Endothelial cell (in vitro differentiated cells): ENCODE results near the gene CARD18. TPM values are rescaled to one million over a fixed set of nuclear protein-coding genes. Genes with fewer than 3 reads are reported as not detected.

ENCODE experiments used
- DNase-seq: peaks from one replicate; pipeline ENCODE4 v3.0.0; 2021; ENCODE audit warnings: low spot score
- H3K27ac Mint-ChIP-seq: one replicate; pipeline ENCODE4 v1.8.0; 2021; ENCODE audit warnings: mixed read lengths, inconsistent platforms; ENCODE audit not compliant: unreplicated experiment
- H3K27me3 Mint-ChIP-seq: one replicate; pipeline ENCODE4 v1.8.0; 2021; ENCODE audit warnings: mild to moderate bottlenecking, moderate library complexity, mixed read lengths, inconsistent platforms; ENCODE audit not compliant: unreplicated experiment
- H3K36me3 Mint-ChIP-seq: one replicate; pipeline ENCODE4 v1.8.0; 2021; ENCODE audit warnings: mild to moderate bottlenecking, low read depth, mixed read lengths, inconsistent platforms; ENCODE audit not compliant: unreplicated experiment
- H3K4me1 Mint-ChIP-seq: one replicate; pipeline ENCODE4 v1.8.0; 2021; ENCODE audit warnings: mild to moderate bottlenecking, mixed read lengths, inconsistent platforms; ENCODE audit not compliant: unreplicated experiment
- H3K4me3 Mint-ChIP-seq: one replicate; pipeline ENCODE4 v1.8.0; 2021; ENCODE audit warnings: mild to moderate bottlenecking, mixed read lengths, inconsistent platforms; ENCODE audit not compliant: unreplicated experiment
- H3K9me3 Mint-ChIP-seq: one replicate; pipeline ENCODE4 v1.8.0; 2021; ENCODE audit warnings: mixed read lengths, inconsistent platforms; ENCODE audit not compliant: unreplicated experiment
- CTCF ChIP-seq: fragments of 200-600 bp; sonication (generic); IDR thresholded peaks from one replicate; pipeline ENCODE4 v1.5.0; 2021; ENCODE audit warnings: antibody characterized with exemption; ENCODE audit not compliant: unreplicated experiment
- total RNA-seq: library from RNA; stranded (reverse); fragmentation: NEBNext Ultra II Directional; extraction: Animal tissue kit (Norgen Biotek cat#: 25700); gene quantifications from one replicate; pipeline ENCODE4 v1.2.1, GENCODE V29; 2021; ENCODE audit not compliant: unreplicated experiment

The CARD18 gene
- total RNA-seq, 1 donor from 2014 or later: not detected

GRCh38 chr11:105144887-105145286 is 5.3 kb upstream of the CARD18 start:
- Mint-ChIP-seq H3K27me3 (peaks cover 1% of the 10 kb centered on the region), H3K36me3 (no peaks in the 10 kb centered on the region), H3K9me3 (no peaks in the 10 kb centered on the region), H3K27ac (no peak overlapping the region), H3K4me3 (no peak overlapping the region), H3K4me1 (peaks cover 18% of the 10 kb centered on the region)
- no peak for TF ChIP-seq CTCF
- DNase-seq: no peak

GRCh38 chr11:105142167-105142566 is 2.6 kb upstream of the CARD18 start:
- Mint-ChIP-seq H3K4me3 (no peak overlapping the region), H3K27me3 (peaks cover 1% of the 10 kb centered on the region), H3K36me3 (no peaks in the 10 kb centered on the region), H3K9me3 (no peaks in the 10 kb centered on the region), H3K27ac (peak overlapping the region; percentile 76), H3K4me1 (peaks cover 18% of the 10 kb centered on the region)
- no peak for TF ChIP-seq CTCF
- no peak for DNase-seq

- H3K9me3 Mint-ChIP-seq: no peaks in the 10 kb centered on the region
- no peak overlapping the region for H3K27ac Mint-ChIP-seq
- no peak overlapping the region for H3K4me3 Mint-ChIP-seq
- peaks cover 3% of the 10 kb centered on the region for H3K27me3 Mint-ChIP-seq
- DNase-seq: no peak
- H3K36me3 Mint-ChIP-seq: no peaks in the 10 kb centered on the region
- TF ChIP-seq CTCF: no peak
- peaks cover 7% of the 10 kb centered on the region for H3K4me1 Mint-ChIP-seq
Measured at GRCh38 chr11:105137286-105137685, 2.3 kb downstream of the CARD18 start.

GRCh38 chr11:105135883-105136282 is 3.7 kb downstream of the CARD18 start:
- H3K36me3 Mint-ChIP-seq: no peaks in the 10 kb centered on the region
- no peak for DNase-seq
- H3K9me3 Mint-ChIP-seq: no peaks in the 10 kb centered on the region
- TF ChIP-seq CTCF: no peak
- H3K4me3 Mint-ChIP-seq: no peak overlapping the region
- no peaks in the 10 kb centered on the region for H3K4me1 Mint-ChIP-seq
- peaks cover 3% of the 10 kb centered on the region for H3K27me3 Mint-ChIP-seq
- H3K27ac Mint-ChIP-seq: no peak overlapping the region

GRCh38 chr11:105132716-105133511 is 6.7 kb downstream of the CARD18 start:
- TF ChIP-seq CTCF: no peak
- Mint-ChIP-seq H3K27me3 (peaks cover 2% of the 10 kb centered on the region), H3K27ac (no peak overlapping the region), H3K36me3 (no peaks in the 10 kb centered on the region), H3K4me3 (no peak overlapping the region), H3K4me1 (no peaks in the 10 kb centered on the region), H3K9me3 (no peaks in the 10 kb centered on the region)
- DNase-seq: no peak
